IMR-90 (cell line): ENCODE results near the gene CDC34. TPM values are rescaled to one million over a fixed set of nuclear protein-coding genes. Genes with fewer than 3 reads are reported as not detected.

Experiments used
- ATAC-seq: fragments of 200-7000 bp; cut with Tn5 transposase; 2 replicates; pipeline ENCODE4 v1.9.1; 2020; ENCODE audit warnings: low read depth, mild to moderate bottlenecking, moderate library complexity
- BruUV-seq: library from RNA; stranded (reverse); fragments of 400-500 nt; replicated peaks from 2 replicates; lab custom pipeline; 2021; lab: Mats Ljungman, UMichigan
- CTCF ChIA-PET: fragments of 300-600 bp; formaldehyde crosslinking; extraction: SDS; loops from one replicate; lab custom pipeline; 2021; ENCODE audit warnings: antibody characterized with exemption; lab: Yijun Ruan, JAX
- POLR2A ChIA-PET: fragments of 300-600 bp; sonication (Branson Sonifier 250); formaldehyde crosslinking; loops from one replicate; lab custom pipeline; 2022; ENCODE audit warnings: antibody characterized with exemption; ENCODE audit not compliant: unreplicated experiment; lab: Charles Lee
- DNase-seq: peaks from one replicate; pipeline ENCODE4 v3.0.0; 2013
- H2AFZ ChIP-seq: replicated peaks from 2 replicates; pipeline ENCODE3; 2013; ENCODE audit warnings: low read length, mild to moderate bottlenecking; ENCODE audit not compliant: poor library complexity
- H2AK5ac ChIP-seq: 2 replicates; pipeline ENCODE4 v1.6.1; 2013; ENCODE audit warnings: low read depth, low read length, inconsistent platforms
- H2AK9ac ChIP-seq: replicated peaks from 2 replicates; pipeline ENCODE3; 2013; ENCODE audit warnings: mild to moderate bottlenecking, low read depth, low read length, moderate library complexity; ENCODE audit not compliant: poor library complexity
- H2BK120ac ChIP-seq: 2 replicates; pipeline ENCODE4 v1.6.1; 2013; ENCODE audit warnings: low read depth, low read length, inconsistent platforms
- H2BK15ac ChIP-seq: 3 replicates; pipeline ENCODE4 v1.6.1; 2013; ENCODE audit warnings: low read depth, low read length, inconsistent platforms
- H2BK20ac ChIP-seq: 2 replicates; pipeline ENCODE4 v1.6.1; 2013; ENCODE audit warnings: low read depth, mild to moderate bottlenecking, inconsistent platforms, low read length, moderate library complexity
- H2BK5ac ChIP-seq: 2 replicates; pipeline ENCODE4 v1.6.1; 2013; ENCODE audit warnings: mild to moderate bottlenecking, low read depth, low read length, inconsistent platforms; ENCODE audit not compliant: poor library complexity, severe bottlenecking
- H3K14ac ChIP-seq: replicated peaks from 2 replicates; pipeline ENCODE4 v1.6.1; 2013; ENCODE audit warnings: low read depth, low read length, inconsistent platforms
- H3K18ac ChIP-seq: 2 replicates; pipeline ENCODE4 v1.6.1; 2013; ENCODE audit warnings: low read depth, low read length, control low read depth
- H3K23ac ChIP-seq: 2 replicates; pipeline ENCODE4 v1.6.1; 2013; ENCODE audit warnings: low read depth, low read length, inconsistent platforms
- H3K27ac ChIP-seq: 2 replicates; pipeline ENCODE4 v1.5.1; 2013; ENCODE audit warnings: mild to moderate bottlenecking, control low read depth, low read length; ENCODE audit not compliant: insufficient read depth
- H3K27me3 ChIP-seq: 2 replicates; pipeline ENCODE4 v1.6.1; 2013; ENCODE audit warnings: low read length; ENCODE audit not compliant: control insufficient read depth, insufficient read depth
- H3K36me3 ChIP-seq: 2 replicates; pipeline ENCODE4 v1.6.1; 2013; ENCODE audit warnings: low read length, mixed read lengths; ENCODE audit not compliant: control insufficient read depth, insufficient read depth
- H3K4ac ChIP-seq: 2 replicates; pipeline ENCODE4 v1.6.1; 2013; ENCODE audit warnings: low read depth, low read length, inconsistent platforms
- H3K4me1 ChIP-seq: 2 replicates; pipeline ENCODE4 v1.6.1; 2013; ENCODE audit warnings: low read length, mixed read lengths; ENCODE audit not compliant: control insufficient read depth, insufficient read depth
- H3K4me2 ChIP-seq: 2 replicates; pipeline ENCODE4 v1.6.1; 2013; ENCODE audit warnings: low read depth, mild to moderate bottlenecking, control low read depth, low read length, moderate library complexity
- H3K4me3 ChIP-seq: 2 replicates; pipeline ENCODE4 v1.5.1; 2013; ENCODE audit warnings: low read depth, mild to moderate bottlenecking, control low read depth, low read length, moderate library complexity; ENCODE audit not compliant: insufficient read depth
- H3K56ac ChIP-seq: 2 replicates; pipeline ENCODE4 v1.6.1; 2013; ENCODE audit warnings: low read length, inconsistent platforms; ENCODE audit not compliant: insufficient read depth; ENCODE audit errors: extremely low read depth
- H3K79me1 ChIP-seq, 2 experiments: 2 replicates each; pipeline ENCODE4 v1.6.1; 2013; ENCODE audit warnings: low read length in 2 of 2, inconsistent platforms in 1 of 2, low read depth in 1 of 2
- H3K9ac ChIP-seq: 2 replicates; pipeline ENCODE4 v1.6.1; 2013; ENCODE audit warnings: low read depth, low read length, control low read depth
- H3K9me1 ChIP-seq: 2 replicates; pipeline ENCODE4 v1.6.1; 2013; ENCODE audit warnings: low read length, inconsistent platforms; ENCODE audit not compliant: insufficient read depth
- H3K9me3 ChIP-seq: 2 replicates; pipeline ENCODE4 v1.6.1; 2013; ENCODE audit warnings: low read length; ENCODE audit not compliant: control insufficient read depth, insufficient read depth
- H4K20me1 ChIP-seq: 2 replicates; pipeline ENCODE4 v1.6.1; 2013; ENCODE audit warnings: low read length, inconsistent platforms; ENCODE audit not compliant: insufficient read depth
- H4K5ac ChIP-seq: 2 replicates; pipeline ENCODE4 v1.6.1; 2013; ENCODE audit warnings: mild to moderate bottlenecking, low read depth, low read length, control low read depth
- H4K8ac ChIP-seq, 2 experiments: 2 replicates each; pipeline ENCODE4 v1.6.1; 2013; ENCODE audit warnings: low read depth in 2 of 2, low read length in 2 of 2, control low read depth in 1 of 2, inconsistent platforms in 1 of 2
- H4K91ac ChIP-seq: 2 replicates; pipeline ENCODE4 v1.6.1; 2013; ENCODE audit warnings: low read depth, low read length, inconsistent platforms; ENCODE audit not compliant: insufficient read depth
- BHLHE40 ChIP-seq: fragments of 150-350 bp; IDR thresholded peaks from 2 replicates; pipeline ENCODE4 v1.6.1; 2016; ENCODE audit warnings: mild to moderate bottlenecking, low read depth, low read length
- CEBPB ChIP-seq: IDR thresholded peaks from 2 replicates; pipeline ENCODE4 v1.6.1; 2012; ENCODE audit warnings: low read depth, low read length, improper control_type of control experiment
- FOS ChIP-seq: fragments of 150-350 bp; IDR thresholded peaks from 2 replicates; pipeline ENCODE4 v1.6.1; 2016; ENCODE audit warnings: low read depth, low read length
- MAFK ChIP-seq: IDR thresholded peaks from 2 replicates; pipeline ENCODE4 v1.6.1; 2012; ENCODE audit warnings: low read depth, low read length, improper control_type of control experiment
- MXI1 ChIP-seq: IDR thresholded peaks from 2 replicates; pipeline ENCODE4 v1.6.1; 2012; ENCODE audit warnings: low read depth, mild to moderate bottlenecking, low read length, moderate library complexity, borderline replicate concordance
- SMC3 ChIP-seq: fragments of 150-350 bp; IDR thresholded peaks from 2 replicates; pipeline ENCODE4 v1.6.1; 2016; ENCODE audit warnings: low read depth, mild to moderate bottlenecking, antibody characterized with exemption, low read length, moderate library complexity
- WGBS, 2 experiments: methylation state at CpG; one replicate each; pipeline versions ENCODE4 v1.1.5 to v1.1.7; 2013; ENCODE audit warnings: missing lambda C conversion rate in 2 of 2; ENCODE audit not compliant: insufficient read length in 1 of 2; ENCODE audit errors: extremely low coverage in 2 of 2; 5-methylcytosine and 5-hydroxymethylcytosine counted together
- dilution Hi-C: fragments of 300-500 bp; cut with HindIII; formaldehyde crosslinking; loops from one replicate; pipeline ENCODE4 v1.14.3; 2018; ENCODE audit warnings: low sequenced_read_pairs; ENCODE audit not compliant: unreplicated experiment
- in situ Hi-C: fragments of 300-500 bp; cut with MboI; formaldehyde crosslinking; loops from 3 replicates; pipeline ENCODE4 v1.14.3; 2019; ENCODE audit warnings: low sequenced_read_pairs, inconsistent platforms, mixed read lengths
- intact Hi-C: fragments of 100-400 bp; cut with micrococcal nuclease; formaldehyde crosslinking; loops from 2 replicates; pipeline ENCODE4 v1.10.0; 2022
- polyA plus RNA-seq, 3 experiments: library from polyadenylated mRNA; depleted of rRNA; stranded (reverse); fragments of >200 nt; gene quantifications; 2 replicates each; pipeline ENCODE4 v1.2.3, GENCODE V29; 2012; ENCODE audit warnings: low replicate concordance in 1 of 3
- total RNA-seq: library from RNA; depleted of rRNA; stranded (reverse); fragments of >200 nt; gene quantifications from 2 replicates; pipeline ENCODE4 v1.2.3, GENCODE V29; 2012

CDC34 gene
- total and polyA plus RNA-seq, 2 of the 4 experiments (the other 2 are of a cell fraction): 35.7 to 68.9 TPM

GRCh38 chr19:536881-537404 is 5.4 kb downstream of the CDC34 start:
- peaks cover 11 to 50% of the 10 kb centered on the region in 2 experiments for H3K79me1 ChIP-seq
- no peak overlapping the region for H4K8ac ChIP-seq
- H3K9ac ChIP-seq: no peak overlapping the region
- 97% methylated on average over 11 of the region's 26 CpGs; no CpG with 5 or more reads in 1 of the 2 experiments for WGBS, 2 experiments
- no peak overlapping the region for H3K14ac ChIP-seq
- dilution Hi-C loops: no loop called here
- in situ Hi-C loops: no loop called here
- peaks cover 52% of the 10 kb centered on the region for H4K20me1 ChIP-seq
- H3K4ac ChIP-seq: no peak overlapping the region
- no peak overlapping the region for H4K5ac ChIP-seq
- CTCF ChIA-PET: no interaction called here
- H4K91ac ChIP-seq: no peak overlapping the region
- H2AFZ ChIP-seq: no peak overlapping the region
- DNase-seq (no peak), ATAC-seq (no peak)
- H3K27me3 ChIP-seq: no peaks in the 10 kb centered on the region
- H3K23ac ChIP-seq: no peak overlapping the region
- peaks cover 46% of the 10 kb centered on the region for H3K36me3 ChIP-seq
- no peak overlapping the region for H3K4me2 ChIP-seq
- peaks cover 8% of the 10 kb centered on the region for H3K4me1 ChIP-seq
- no peak overlapping the region for H2BK15ac ChIP-seq
- no peak overlapping the region for H2AK9ac ChIP-seq
- H3K4me3 ChIP-seq: no peak overlapping the region
- no peaks in the 10 kb centered on the region for H3K9me3 ChIP-seq
- no peak overlapping the region for H2BK20ac ChIP-seq
- no peak overlapping the region for H2BK120ac ChIP-seq
- H3K27ac ChIP-seq: no peak overlapping the region
- TF ChIP-seq MAFK (no peak), BHLHE40 (no peak), FOS (no peak), SMC3 (no peak), CEBPB (no peak), MXI1 (no peak)
- no peak overlapping the region for H3K18ac ChIP-seq
- no peak overlapping the region for H2BK5ac ChIP-seq
- intact Hi-C loops: no loop called here
- BruUV-seq: no TSS peak
- no peaks in the 10 kb centered on the region for H3K9me1 ChIP-seq
- no peak overlapping the region for H2AK5ac ChIP-seq
- POLR2A ChIA-PET: no interaction called here
- no peak overlapping the region for H3K56ac ChIP-seq
